GM12878 (cell line): ENCODE data around the gene CREB3L1. TPM values are rescaled to one million over a fixed set of nuclear protein-coding genes. Genes with fewer than 3 reads are reported as not detected.

Experiments used
- ATF3 ChIP-seq: IDR thresholded peaks from 2 replicates; pipeline ENCODE4 v1.6.1; 2011; ENCODE audit warnings: low read depth, mild to moderate bottlenecking, low read length, moderate library complexity, borderline replicate concordance; ENCODE audit errors: extremely low read depth
- BRCA1 ChIP-seq: IDR thresholded peaks from 2 replicates; pipeline ENCODE4 v1.6.1; 2011; ENCODE audit warnings: low read depth, low read length, improper control_type of control experiment
- CREB1 ChIP-seq: IDR thresholded peaks from 2 replicates; pipeline ENCODE4 v1.6.1; 2012; ENCODE audit warnings: low read depth, mild to moderate bottlenecking, inconsistent platforms
- E2F8 ChIP-seq: fragments of 450-650 bp; IDR thresholded peaks from 2 replicates; pipeline ENCODE4 v1.6.1; 2018; ENCODE audit warnings: mild to moderate bottlenecking, low read depth, moderate library complexity; ENCODE audit not compliant: partially characterized antibody
- FOXM1 ChIP-seq: IDR thresholded peaks from 2 replicates; pipeline ENCODE4 v1.6.1; 2012; ENCODE audit warnings: low read depth, mild to moderate bottlenecking, inconsistent platforms, low read length, moderate library complexity
- HDAC6 ChIP-seq: fragments of 200-600 bp; sonication (generic); IDR thresholded peaks from one replicate; pipeline ENCODE4 v1.8.0; 2017; ENCODE audit warnings: antibody characterized with exemption; ENCODE audit not compliant: unreplicated experiment
- IRF3 ChIP-seq: fragments of 450-650 bp; IDR thresholded peaks from 2 replicates; pipeline ENCODE4 v1.6.1; 2014; ENCODE audit warnings: mild to moderate bottlenecking
- MAX ChIP-seq: IDR thresholded peaks from 2 replicates; pipeline ENCODE4 v1.6.1; 2012; ENCODE audit warnings: low read depth, low read length, improper control_type of control experiment
- MEF2A ChIP-seq: IDR thresholded peaks from 2 replicates; pipeline ENCODE4 v1.6.1; 2011; ENCODE audit warnings: low read depth, mild to moderate bottlenecking, low read length, moderate library complexity; ENCODE audit not compliant: insufficient read depth
- NFIC ChIP-seq: IDR thresholded peaks from 2 replicates; pipeline ENCODE4 v1.6.1; 2012; ENCODE audit warnings: low read depth, mild to moderate bottlenecking, inconsistent platforms, low read length, moderate library complexity
- NFXL1 ChIP-seq: fragments of 450-650 bp; IDR thresholded peaks from 2 replicates; pipeline ENCODE4 v1.6.1; 2017; ENCODE audit warnings: antibody characterized with exemption, mild to moderate bottlenecking, borderline replicate concordance
- NRF1 ChIP-seq: conservative IDR thresholded peaks from 2 replicates; pipeline ENCODE4 v1.6.1; 2011; ENCODE audit warnings: mild to moderate bottlenecking, low read depth, low read length, improper control_type of control experiment
- PAX5 ChIP-seq: IDR thresholded peaks from 2 replicates; pipeline ENCODE4 v1.6.1; 2011; ENCODE audit warnings: low read depth, low read length, borderline replicate concordance
- RCOR1 ChIP-seq: conservative IDR thresholded peaks from 2 replicates; pipeline ENCODE4 v1.6.1; 2012; ENCODE audit warnings: low read depth, low read length, improper control_type of control experiment
- RFX5 ChIP-seq: IDR thresholded peaks from 2 replicates; pipeline ENCODE4 v1.6.1; 2011; ENCODE audit warnings: low read depth, low read length, improper control_type of control experiment
- RUNX3 ChIP-seq: IDR thresholded peaks from 2 replicates; pipeline ENCODE4 v1.6.1; 2012; ENCODE audit warnings: low read length, inconsistent platforms
- SIN3A ChIP-seq: IDR thresholded peaks from 2 replicates; pipeline ENCODE4 v1.6.1; 2012; ENCODE audit warnings: low read depth, low read length, improper control_type of control experiment
- SKIL ChIP-seq: fragments of 450-650 bp; IDR thresholded peaks from 2 replicates; pipeline ENCODE4 v1.6.1; 2017; ENCODE audit warnings: mild to moderate bottlenecking, low read depth, inconsistent platforms; ENCODE audit not compliant: poor library complexity, severe bottlenecking
- SREBF2 ChIP-seq: IDR thresholded peaks from 2 replicates; pipeline ENCODE4 v1.6.1; 2012; ENCODE audit warnings: mild to moderate bottlenecking, low read length
- STAT1 ChIP-seq: fragments of 450-650 bp; conservative IDR thresholded peaks from 2 replicates; pipeline ENCODE4 v1.6.1; 2014; ENCODE audit warnings: antibody characterized with exemption, mild to moderate bottlenecking
- TCF12 ChIP-seq: IDR thresholded peaks from 2 replicates; pipeline ENCODE4 v1.6.1; 2011; ENCODE audit warnings: low read depth, mild to moderate bottlenecking, low read length
- TCF3 ChIP-seq: IDR thresholded peaks from 2 replicates; pipeline ENCODE4 v1.6.1; 2012; ENCODE audit warnings: low read depth, mild to moderate bottlenecking, low read length, borderline replicate concordance; ENCODE audit not compliant: insufficient read depth
- ZNF24 ChIP-seq: fragments of 450-650 bp; IDR thresholded peaks from 2 replicates; pipeline ENCODE4 v1.6.1; 2017; ENCODE audit warnings: antibody characterized with exemption, mild to moderate bottlenecking
- ZNF274 ChIP-seq: IDR thresholded peaks from one replicate; pipeline ENCODE4 v1.8.0; 2011; ENCODE audit not compliant: insufficient read length, insufficient read depth
- polyA plus RNA-seq, 11 experiments: library from polyadenylated mRNA; depleted of rRNA in 4 of 11; unstranded in 6 of 11; stranded (reverse) in 5 of 11; fragments of >200 nt; fragmentation: Nextera tagmentation in 4 of 11; fragmentation: Illumina TruSeq in 1 of 11; extraction: Ambion mirVana in 4 of 11; extraction: Trizol in 1 of 11; gene quantifications; 1 replicate in 1 of 11; 2 replicates in 10 of 11; pipeline versions ENCODE4 v1.2.1 to v1.2.3, GENCODE V29; 2011 to 2016; ENCODE audit warnings: inconsistent platforms in 2 of 11, missing spikeins in 2 of 11, low read depth in 1 of 11
- total RNA-seq, 4 experiments: library from RNA; depleted of rRNA in 3 of 4; stranded (reverse); fragments of >200 nt in 3 of 4; fragmentation: Illumina TruSeq in 1 of 4; extraction: Trizol in 1 of 4; gene quantifications; 2 replicates each; pipeline versions ENCODE4 v1.2.1 to v1.2.3, GENCODE V29; 2013 to 2021

Gene CREB3L1
- total and polyA plus RNA-seq, 10 of the 15 experiments (the other 5 are each of a cell fraction or from before 2014, with no cell fraction given): 0.03 to 1.4 (median 0.22) TPM

- TF ChIP-seq IRF3: no peak
- no peak for TF ChIP-seq TCF12
- no peak for TF ChIP-seq HDAC6
- TF ChIP-seq ZNF274: no peak
- TF ChIP-seq NRF1: no peak
- TF ChIP-seq STAT1: no peak
- TF ChIP-seq TCF3: no peak
- no peak for TF ChIP-seq SIN3A
- no peak for TF ChIP-seq FOXM1
- no peak for TF ChIP-seq ZNF24
- TF ChIP-seq E2F8: no peak
- TF ChIP-seq RUNX3: no peak
- TF ChIP-seq RCOR1: no peak
- TF ChIP-seq SKIL: no peak
- TF ChIP-seq PAX5: no peak
- no peak for TF ChIP-seq BRCA1
- no peak for TF ChIP-seq NFIC
- no peak for TF ChIP-seq SREBF2
- TF ChIP-seq MAX: no peak
- TF ChIP-seq ATF3: no peak
- TF ChIP-seq RFX5: no peak
- no peak for TF ChIP-seq MEF2A
- TF ChIP-seq NFXL1: no peak
- no peak for TF ChIP-seq CREB1
These were observed 74.8 kb downstream of the CREB3L1 start (continued) for GRCh38 chr11:46352063-46352841.
